K562 treated with DMSO at 1 percent for 4 hours (cell line): ENCODE results near the gene MARS1. TPM values are rescaled to one million over a fixed set of nuclear protein-coding genes. Genes with fewer than 3 reads are reported as not detected.

Source experiments
- total RNA-seq: library from RNA; unstranded; fragments of 300-600 nt; gene quantifications from 2 replicates; pipeline ENCODE4 v1.2.3, GENCODE V29; 2022; ENCODE audit not compliant: insufficient read depth

The MARS1 gene
- total RNA-seq: 487 and 490 TPM in 2 replicates

DNA sequence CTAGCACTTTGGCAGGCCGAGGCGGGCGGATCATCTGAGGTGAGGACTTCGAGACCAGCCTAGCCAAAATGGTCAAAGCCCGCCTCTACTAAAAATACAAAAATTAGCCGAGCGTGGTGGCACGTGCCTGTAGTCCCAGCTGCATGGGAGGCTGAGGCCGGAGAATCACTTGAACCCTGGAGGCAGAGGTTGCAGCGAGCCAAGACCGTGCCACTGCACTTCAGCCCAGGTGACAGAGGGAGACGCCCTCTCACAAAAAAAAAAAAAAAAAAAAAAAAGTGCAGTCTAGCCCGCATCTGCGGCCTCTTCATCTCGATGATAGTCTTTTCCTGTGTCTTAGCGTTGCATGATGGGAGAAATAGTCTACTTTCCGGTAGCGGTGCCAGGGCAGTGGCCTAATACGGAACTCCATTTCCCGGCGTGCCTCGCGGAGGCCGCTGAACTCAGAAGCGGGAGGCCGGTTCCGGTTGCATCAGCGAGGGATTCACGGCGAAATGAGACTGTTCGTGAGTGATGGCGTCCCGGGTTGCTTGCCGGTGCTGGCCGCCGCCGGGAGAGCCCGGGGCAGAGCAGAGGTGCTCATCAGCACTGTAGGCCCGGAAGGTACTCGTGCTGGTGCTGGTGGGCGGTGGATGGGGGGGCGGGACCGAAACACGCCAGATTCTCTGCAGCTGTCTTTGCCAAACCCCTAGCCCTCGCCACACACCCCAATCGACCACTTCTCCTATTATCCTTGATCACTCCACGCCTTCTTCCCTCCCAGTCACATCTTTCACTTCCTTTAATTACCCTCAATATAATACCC lies at the start of gene MARS1:
Gene MARS1 (plus strand): TSS at position 472 of the 805 bp plus-strand sequence. CDS start 23 bp downstream, at position 495.

DNA sequence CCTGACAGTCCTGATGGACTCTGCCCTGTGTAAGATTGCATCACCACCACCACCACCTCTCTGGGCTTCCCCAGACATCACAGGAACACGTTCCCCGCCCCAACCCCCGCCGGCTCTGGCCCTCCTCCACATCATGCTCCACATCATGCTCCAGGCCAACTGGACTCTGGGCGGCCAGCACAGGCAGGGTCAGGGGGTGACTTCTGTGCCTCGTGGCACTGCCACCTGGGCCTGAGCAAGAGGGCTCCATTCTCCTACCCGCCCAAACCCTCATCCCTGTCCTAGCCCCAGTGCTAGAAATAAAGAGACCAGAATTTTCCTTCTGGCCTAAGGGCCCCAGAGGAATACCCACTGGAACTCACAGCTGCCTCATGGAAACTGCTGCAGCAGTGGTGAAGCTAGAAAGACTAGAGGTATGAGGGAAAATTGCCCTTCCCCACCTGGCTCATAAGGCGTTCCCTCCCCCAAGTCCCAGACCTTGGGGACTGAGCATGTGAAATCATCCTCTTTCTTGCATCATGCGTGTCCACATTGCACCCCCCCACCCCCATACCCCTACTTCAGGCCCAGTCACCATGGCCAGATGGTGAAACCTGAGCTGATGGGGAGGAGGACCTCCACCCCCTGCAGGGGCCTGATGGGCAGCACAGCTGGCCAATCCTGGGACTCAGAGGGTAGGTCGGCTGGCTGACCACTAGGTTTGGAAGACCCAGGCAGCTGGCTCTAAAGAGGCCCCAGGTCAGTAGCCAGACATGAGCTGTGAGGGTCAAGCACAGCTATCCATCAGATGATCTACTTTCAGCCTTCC lies 33.1 kb upstream of the MARS1 start, which contains the start of gene INHBE:
Gene INHBE (plus strand): TSS at position 742 of the 808 bp plus-strand sequence. CDS start 230 bp downstream, outside the sequence.

DNA sequence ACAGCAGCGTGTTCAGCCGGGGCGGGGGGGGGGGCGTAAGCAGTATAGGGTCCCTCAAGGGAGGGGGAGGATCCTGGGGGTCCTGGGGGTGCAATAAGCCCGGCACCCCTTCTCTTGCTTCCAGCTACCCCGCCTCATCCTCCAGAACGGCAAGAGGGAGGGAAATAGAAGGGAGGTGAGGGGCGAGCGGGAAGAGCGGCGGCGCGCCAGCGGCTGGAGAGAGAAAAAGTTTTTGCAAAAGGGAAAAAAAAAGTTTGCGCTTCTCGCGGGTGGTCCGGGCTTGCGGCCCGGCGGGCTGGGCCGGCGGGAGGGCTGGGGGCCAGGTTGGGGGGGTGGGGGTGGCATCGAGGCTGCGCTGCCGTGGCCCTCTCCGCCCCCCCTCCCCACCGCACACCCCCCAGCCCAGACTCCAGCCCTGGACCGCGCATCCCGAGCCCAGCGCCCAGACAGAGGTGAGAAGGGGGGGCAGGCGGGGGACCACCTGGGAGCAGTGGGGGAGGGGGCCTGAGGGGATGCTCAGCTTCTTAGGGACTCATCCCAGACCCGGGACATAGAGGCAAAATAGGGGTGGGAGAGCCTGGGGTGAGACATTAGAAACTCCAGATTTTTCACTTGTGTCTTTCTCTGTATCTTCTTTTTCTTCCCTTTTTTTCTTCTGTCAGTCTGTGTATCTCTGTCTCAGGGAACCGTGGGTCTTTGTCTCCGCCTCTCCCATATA lies 28.0 kb upstream of the MARS1 start, which contains the start of gene GLI1:
Gene GLI1 (plus strand): TSS at position 36 of the 718 bp plus-strand sequence. CDS start 3,907 bp downstream, outside the sequence.

DNA sequence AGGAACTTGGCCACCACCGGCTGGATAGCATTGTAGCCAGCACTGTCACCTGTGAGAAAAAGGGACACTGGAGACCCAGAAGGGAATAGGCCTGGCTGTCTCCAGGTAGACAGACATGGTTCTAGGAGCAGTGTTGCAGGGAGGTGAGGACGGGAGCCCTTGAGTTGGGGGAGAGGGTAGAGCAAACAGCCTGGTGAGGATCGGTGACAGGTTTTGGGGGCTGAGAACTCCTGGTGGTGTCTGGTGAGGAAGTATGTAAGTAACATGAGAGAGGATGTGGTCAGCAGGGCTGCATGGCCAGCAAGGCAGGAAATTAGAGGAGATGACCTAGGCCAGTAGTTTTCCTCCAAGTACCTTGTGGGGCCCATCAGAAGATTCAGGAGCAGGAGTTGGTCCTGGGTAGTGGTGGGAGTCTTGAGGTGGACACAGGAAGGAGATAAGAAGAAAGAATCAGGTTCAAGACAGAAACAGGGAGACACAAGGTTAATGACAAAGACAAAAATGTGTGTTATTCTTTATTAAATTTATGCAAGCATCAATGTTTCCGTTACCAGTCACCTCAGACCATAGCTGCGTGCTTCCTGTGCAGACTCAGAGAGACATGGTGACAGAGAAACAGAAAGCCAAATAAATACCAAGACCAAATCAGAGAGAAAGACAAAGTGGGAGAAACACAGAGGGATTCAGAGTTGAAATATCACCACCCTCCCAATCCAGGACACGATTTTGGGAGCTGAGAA lies 8.3 kb upstream of the MARS1 start, which contains the start of gene ARHGAP9:
Gene ARHGAP9 (minus strand): TSS at position 491 of the 740 bp plus-strand sequence. CDS start 460 bp downstream, at position 31.

DNA sequence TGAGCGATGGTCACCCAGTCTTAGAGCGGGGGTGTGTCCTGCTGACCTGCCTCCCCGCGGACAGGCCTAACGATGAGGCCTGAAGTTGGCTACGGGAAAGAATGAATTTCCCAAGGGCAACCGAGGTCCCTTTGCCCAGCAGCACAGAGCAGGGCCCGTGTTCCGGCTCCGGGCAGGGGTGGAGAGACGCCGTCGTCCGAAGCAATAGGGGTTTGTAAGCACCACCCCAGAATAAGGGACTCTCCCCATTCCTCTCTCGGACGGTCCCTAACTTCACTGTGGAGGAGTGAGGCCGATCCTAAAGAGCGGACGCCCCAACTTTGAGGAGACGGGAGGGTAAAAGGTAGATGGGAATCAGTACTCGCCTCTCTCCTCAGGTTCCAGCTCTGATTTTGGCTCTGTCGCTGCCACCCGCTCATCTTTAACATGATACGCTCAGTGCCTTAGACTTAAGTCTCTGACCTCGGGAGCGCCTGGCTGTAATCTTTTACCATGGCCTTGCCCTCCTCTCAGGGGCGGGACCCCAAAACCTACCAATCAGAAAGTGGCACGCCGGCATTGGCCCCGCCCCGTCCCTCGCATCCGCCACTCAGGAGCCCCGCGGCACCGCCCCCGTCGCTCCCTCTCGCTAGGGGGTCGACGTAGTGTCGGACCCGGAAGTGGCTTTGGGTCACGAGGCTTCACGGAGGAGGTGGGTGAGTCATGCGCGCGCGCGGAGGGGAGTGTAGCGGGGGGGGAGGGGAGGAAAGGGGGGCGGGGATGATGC lies 32.4 kb downstream of the MARS1 start, which contains the start of gene DDIT3:
Gene DDIT3 (minus strand): TSS at position 462 of the 766 bp plus-strand sequence. CDS start 3,108 bp downstream, outside the sequence.

DNA sequence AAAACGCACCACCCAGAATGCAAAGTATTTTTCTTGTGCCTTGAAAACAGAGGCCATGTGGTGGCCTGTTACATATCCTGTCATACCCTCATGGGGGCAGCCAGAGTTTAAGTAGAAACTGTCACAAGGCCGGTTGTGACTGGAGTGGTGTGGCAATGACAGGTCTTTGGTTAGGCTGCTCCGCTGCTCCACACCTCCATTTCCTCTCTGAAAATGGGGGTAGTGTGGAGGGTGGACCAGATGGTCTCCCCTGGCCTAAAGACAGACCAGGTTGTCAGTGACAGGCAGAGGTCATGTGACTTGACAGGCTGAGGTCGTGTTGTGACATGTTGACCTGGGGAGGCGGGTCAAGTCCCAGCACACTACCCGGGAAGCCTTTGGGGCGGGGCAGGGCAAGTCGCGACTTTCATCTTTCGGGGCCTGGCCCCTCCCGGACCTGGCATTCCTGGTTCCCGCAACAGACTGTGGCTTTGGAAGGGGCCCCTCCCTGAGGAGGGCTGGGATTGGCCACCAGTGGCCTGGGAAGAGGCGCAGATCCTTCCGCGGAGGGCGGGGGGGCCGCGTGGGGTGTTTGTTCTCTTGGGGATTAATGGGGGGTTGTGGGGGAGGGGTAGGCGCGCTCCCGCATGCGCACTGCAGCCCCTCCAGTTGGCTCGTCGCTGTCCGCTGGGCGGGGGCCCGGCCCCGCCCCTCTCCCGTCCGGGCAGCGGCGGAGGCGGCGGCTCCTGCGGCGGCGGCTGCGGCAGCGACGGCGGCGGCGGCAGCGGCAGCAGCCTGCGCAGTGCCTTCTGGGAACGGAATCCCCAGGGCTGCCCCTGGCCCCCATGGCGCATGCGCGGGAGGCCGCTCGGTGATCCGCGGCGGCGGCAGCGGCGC lies 34.4 kb downstream of the MARS1 start, which contains the start of gene MBD6:
Gene MBD6 (plus strand): TSS at position 814 of the 876 bp plus-strand sequence. CDS start 1,480 bp downstream, outside the sequence.

DNA sequence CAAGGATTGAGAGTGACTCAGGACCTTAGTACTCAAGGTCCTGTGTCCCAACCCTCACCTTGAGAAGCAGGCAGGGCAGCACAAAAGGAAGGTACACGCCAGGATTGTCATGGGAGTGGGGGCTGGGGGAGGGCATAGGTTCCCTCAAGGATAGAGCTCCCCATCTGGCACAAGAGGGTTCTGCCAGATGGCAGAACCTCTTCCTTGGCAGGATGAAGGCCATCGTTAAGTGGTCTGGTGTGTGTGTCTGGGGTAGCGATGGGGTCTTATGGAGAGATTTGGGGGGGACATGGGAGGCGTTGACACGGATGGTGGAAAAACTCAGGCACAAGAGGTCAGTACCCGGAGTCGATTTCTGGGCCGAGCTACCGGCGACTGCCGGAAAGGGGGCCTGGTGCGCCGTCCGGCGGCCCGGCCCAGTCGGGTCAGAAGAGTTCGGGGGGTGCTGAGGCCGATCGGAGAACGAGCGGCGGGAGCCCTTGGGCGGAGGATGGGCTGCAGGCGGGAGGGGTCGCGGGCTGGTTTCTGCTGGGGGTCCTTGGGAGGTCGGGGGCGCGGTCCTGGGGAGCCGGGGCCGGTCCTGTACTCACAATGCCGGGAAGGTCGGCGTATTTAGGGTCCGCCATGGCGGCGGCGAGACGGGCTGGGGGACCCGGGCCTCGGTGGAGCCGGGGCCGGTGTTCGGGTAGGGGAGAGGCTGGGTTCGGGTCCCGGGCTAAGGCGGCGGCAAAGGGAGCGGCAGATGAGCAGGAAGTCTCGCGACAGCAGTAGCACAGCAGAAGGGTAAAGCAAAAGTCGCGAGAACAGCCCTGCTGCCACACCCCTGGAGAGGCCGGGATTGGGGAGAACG lies 58.8 kb downstream of the MARS1 start, which contains the start of gene DCTN2:
Gene DCTN2 (minus strand): TSS at position 755 of the 850 bp plus-strand sequence. CDS start 129 bp downstream, at position 626.

DNA sequence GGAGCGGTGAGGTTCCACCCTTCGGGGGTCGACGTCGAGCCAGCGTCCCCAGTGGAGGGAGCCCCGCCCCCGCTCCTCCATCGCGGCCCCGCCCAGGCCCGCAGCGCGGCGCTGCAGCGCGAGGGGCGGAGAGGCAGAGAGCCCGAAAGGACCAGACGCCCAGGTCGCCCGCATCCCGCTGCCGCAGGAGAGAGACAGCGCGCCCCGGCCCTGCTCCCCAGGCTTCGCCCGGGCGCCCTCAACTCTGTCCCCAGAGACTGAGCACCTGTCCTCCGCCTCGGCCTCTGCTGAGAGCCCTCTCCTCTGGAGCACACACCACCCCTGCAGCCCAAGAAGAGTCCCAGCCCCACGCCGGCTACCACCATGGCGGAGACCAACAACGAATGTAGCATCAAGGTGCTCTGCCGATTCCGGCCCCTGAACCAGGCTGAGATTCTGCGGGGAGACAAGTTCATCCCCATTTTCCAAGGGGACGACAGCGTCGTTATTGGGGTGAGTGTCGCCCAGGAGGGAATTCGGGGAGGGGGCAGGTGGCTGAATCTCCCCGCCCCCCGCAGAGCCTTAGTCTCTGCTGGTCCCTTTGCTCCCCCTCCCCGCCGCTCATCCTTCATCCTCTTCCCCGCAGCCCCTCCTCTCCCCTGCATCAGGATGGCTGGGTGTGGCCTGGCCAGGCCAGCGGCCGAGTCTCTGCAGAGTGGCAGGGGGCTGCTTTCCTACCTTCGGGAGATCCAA lies 62.2 kb downstream of the MARS1 start, which contains the start of gene KIF5A:
Gene KIF5A (plus strand): TSS at position 136 of the 732 bp plus-strand sequence. CDS start 228 bp downstream, at position 364.

Other genes starting within 250 kb of the MARS1 start
- 6.3 and 7.1 TPM in 2 replicates for gene STAC3, start 236.9 kb upstream of the MARS1 start, total RNA-seq
- 15.5 and 21.6 TPM in 2 replicates for gene R3HDM2, start 57.0 kb upstream of the MARS1 start, total RNA-seq
- gene INHBC, start 53.3 kb upstream of the MARS1 start, total RNA-seq: 0.31 TPM in 1 of 2 replicates, not detected in the other
- gene INHBE, start 32.8 kb upstream of the MARS1 start, total RNA-seq: 49.4 and 57.7 TPM in 2 replicates
- gene GLI1, start 28.3 kb upstream of the MARS1 start, total RNA-seq: 2.6 and 3.5 TPM in 2 replicates
- gene ARHGAP9, start 8.2 kb upstream of the MARS1 start, total RNA-seq: 14.0 and 18.3 TPM in 2 replicates
- gene DDIT3, start 32.4 kb downstream of the MARS1 start, total RNA-seq: 140 and 191 TPM in 2 replicates
- 15.6 and 20.0 TPM in 2 replicates for gene MBD6, start 34.8 kb downstream of the MARS1 start, total RNA-seq
- 189 and 190 TPM in 2 replicates for gene DCTN2, start 59.1 kb downstream of the MARS1 start, total RNA-seq
- gene KIF5A, start 62.0 kb downstream of the MARS1 start, total RNA-seq: 9.7 and 11.8 TPM in 2 replicates
- 27.5 and 31.0 TPM in 2 replicates for gene PIP4K2C, start 103.1 kb downstream of the MARS1 start, total RNA-seq
- gene DTX3, start 116.8 kb downstream of the MARS1 start, total RNA-seq: 0.25 TPM in 1 of 2 replicates, not detected in the other
- 12.1 and 14.9 TPM in 2 replicates for gene ARHGEF25, start 123.4 kb downstream of the MARS1 start, total RNA-seq
- gene B4GALNT1, start 145.1 kb downstream of the MARS1 start, total RNA-seq: 21.1 and 36.0 TPM in 2 replicates
- gene OS9, start 206.1 kb downstream of the MARS1 start, total RNA-seq: 210 and 229 TPM in 2 replicates